Fibroblast of pulmonary artery (primary cell): ENCODE data around the gene TBC1D10B.

Source experiments
- DNase-seq: peaks from one replicate; pipeline ENCODE4 v3.0.0-alpha.2; 2010; ENCODE audit warnings: low read depth
- H3K4me3 ChIP-seq: replicated peaks from 2 replicates; pipeline ENCODE4 v1.5.1; 2011; ENCODE audit warnings: low read depth, mild to moderate bottlenecking, control low read depth, low read length, moderate library complexity
- CTCF ChIP-seq: IDR thresholded peaks from 2 replicates; pipeline ENCODE4 v1.5.1; 2011; ENCODE audit warnings: mild to moderate bottlenecking, control low read depth, low read length, inconsistent platforms; ENCODE audit errors: missing control alignments

The TBC1D10B gene

GRCh38 chr16:30395155-30395991, 25.1 kb upstream of the TBC1D10B start, which contains the start of gene ZNF48:
Gene ZNF48, plus strand, starts transcription at chr16:30395420. Its CDS starts 375 bp downstream, at chr16:30395795.
- no peak for TF ChIP-seq CTCF
- H3K4me3 ChIP-seq = peak within 1 kb of the TSS; percentile 75
- peak; percentile 93 for DNase-seq

GRCh38 chr16:30394592-30395154, 24.4 kb upstream of the TBC1D10B start:
- peak overlapping the region; percentile 75 for H3K4me3 ChIP-seq
- no peak for TF ChIP-seq CTCF
- DNase-seq = peak; percentile 63

- H3K4me3 ChIP-seq = no peak overlapping the region
- no peak for TF ChIP-seq CTCF
- no peak for DNase-seq
Measured at GRCh38 chr16:30383521-30383920, 13.2 kb upstream of the TBC1D10B start.

GRCh38 chr16:30382111-30382881, 12.0 kb upstream of the TBC1D10B start, which contains the start of gene SEPTIN1:
Gene SEPTIN1, minus strand, starts transcription at chr16:30382561. Its CDS starts 19 bp downstream, at chr16:30382542.
- TF ChIP-seq CTCF = no peak
- DNase-seq = no peak
- H3K4me3 ChIP-seq = no peak within 1 kb of the TSS

GRCh38 chr16:30381291-30382041, 11.2 kb upstream of the TBC1D10B start:
- DNase-seq = no peak
- no peak for TF ChIP-seq CTCF
- no peak overlapping the region for H3K4me3 ChIP-seq

GRCh38 chr16:30380803-30381208, 10.5 kb upstream of the TBC1D10B start:
- H3K4me3 ChIP-seq = no peak overlapping the region
- TF ChIP-seq CTCF = no peak
- DNase-seq = no peak
